HG03135 (cell line): ENCODE measurements around the gene ZMYND10.

Source experiments
- ATAC-seq: cut with Tn5 transposase; IDR thresholded peaks from one replicate; pipeline ENCODE4 v1.9.1; 2021; ENCODE audit warnings: mild to moderate bottlenecking, moderate library complexity; ENCODE audit not compliant: unreplicated experiment

ZMYND10 gene

DNA sequence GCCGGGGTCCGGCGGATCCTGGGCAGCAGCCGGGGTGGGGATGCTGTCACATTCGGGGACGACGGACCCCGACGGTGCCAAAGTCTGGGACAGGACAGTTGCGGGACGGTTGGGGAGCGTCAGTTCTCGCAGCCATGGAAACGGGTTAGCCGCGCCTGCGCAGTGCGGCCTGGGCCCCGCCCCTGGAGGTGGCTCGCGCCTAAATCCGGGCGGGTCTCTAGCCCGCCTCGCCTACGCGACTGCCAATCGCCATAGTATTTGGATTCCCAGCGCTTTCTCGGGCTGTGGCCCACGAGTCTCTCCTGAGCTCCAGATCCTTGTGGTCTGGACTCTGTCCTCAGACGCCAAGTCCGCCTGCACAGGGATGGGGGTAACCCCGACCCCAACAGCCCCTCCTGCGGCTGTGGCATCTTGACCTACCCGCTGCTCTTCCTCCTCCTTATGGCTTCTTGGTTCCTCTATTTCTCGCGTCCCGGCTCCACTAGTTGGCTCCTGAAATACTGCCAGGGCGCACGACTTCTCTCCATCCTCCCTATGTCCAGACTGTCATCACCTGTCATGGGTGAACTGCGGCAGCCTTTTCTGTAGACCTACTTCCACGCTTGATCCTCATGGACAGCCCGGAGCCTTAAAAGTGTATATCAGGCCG lies at the start of gene ZMYND10:
TSS of gene ZMYND10 (minus strand) at position 147 of the 649 bp plus-strand sequence. CDS start 153 bp downstream, outside the sequence.
- no peak for ATAC-seq

DNA sequence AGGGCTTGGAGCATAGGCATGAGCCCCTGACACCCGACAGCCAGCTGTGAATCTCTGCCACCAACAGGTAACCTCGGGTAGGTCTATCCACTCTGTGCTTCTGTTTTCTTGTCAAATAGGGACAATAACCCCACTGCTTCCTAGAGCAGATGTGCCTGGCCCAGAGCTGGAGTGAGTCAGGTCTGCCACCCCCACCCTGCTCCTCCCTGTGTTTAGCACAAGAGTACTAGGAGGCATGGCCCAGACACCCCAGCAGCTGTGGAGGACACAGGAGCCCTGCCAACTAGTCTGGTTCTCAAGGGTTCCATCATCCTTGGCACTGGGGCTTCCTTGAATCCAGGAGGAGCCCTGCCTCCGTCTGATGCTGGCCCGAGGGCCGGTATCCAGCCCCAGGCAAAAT lies 47.5 kb upstream of the ZMYND10 start:
- no peak for ATAC-seq

DNA sequence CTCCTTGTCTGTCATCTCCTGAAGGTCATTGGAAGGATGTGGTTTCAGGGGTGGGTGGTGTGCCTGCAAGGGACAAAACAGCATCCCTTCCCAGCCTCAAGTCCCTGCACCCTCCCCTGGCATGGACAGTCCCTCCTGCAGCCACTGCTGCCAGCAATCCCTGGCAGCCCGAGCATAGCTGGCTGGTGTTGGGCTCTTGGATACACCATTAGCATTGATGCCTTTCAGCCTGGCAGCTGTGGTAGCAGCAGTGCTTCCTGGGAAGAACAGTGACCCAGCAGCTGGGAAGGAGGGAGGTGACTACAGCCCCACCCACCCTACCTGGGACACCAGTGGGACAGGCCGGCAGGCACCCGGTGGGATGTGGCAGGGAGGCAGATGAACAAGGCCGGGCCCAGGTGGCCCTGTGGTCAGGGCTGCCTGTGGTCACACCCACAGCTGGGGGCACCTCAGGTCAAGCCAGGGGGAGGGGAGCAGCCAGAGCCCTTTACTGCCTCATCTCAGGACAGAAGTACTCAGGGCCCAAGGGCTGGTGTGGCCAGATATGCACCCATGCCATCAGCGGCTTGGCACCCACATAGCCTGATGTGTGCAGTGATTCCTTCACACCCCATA lies 46.7 kb upstream of the ZMYND10 start:
- ATAC-seq: no peak

DNA sequence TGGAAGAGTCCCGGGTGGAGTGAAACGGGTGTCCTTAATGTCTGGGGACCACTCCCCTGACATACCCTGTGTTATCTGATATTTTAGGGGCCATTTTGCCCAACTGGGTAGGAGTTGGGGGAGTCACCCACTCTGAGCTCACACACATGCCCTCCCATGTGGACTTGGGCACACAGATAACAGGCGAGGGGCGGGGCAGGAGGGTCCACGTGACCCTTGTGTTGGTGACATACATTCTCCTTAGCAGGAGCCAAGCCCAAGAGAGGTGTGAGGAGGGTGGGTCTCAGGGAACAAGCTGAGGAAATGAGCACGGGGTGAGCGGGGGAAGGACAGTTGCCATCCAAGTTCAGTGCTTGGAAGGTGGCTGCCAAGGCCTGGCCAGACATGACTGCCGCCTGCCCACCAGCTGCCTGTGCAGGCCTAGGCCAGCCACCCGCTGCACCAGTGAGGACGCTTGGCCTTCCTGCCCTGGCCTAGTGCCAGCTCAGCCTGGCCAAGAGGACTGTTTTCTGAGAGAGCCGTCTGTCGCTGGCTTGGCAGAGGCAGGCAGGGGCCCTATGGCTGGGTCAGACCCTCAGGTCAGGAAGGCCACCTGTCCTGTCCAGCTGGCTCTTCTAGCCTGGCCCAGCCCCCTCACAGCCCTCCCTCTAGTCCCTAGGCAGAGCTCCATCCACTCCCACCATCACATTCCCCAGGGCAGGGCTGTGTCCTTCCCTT lies 45.1 kb upstream of the ZMYND10 start:
- ATAC-seq: no peak

DNA sequence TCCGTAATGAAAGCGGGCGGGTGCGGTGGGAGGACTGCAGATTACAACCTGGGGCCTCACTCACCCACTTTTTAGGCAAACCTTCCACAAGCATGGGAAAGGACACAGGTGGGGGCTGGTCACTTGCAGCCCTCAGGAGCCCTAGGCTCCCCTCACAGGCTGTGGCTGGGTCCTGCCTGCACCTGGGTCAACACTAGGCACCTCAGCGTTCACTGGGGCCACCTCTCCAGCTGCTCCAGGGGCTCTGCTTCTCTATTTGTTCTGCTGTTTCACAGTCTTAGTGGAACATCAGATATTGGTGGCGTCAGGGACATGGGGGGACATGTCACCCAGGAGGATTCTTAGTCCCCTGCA lies 43.9 kb upstream of the ZMYND10 start:
- no peak for ATAC-seq

DNA sequence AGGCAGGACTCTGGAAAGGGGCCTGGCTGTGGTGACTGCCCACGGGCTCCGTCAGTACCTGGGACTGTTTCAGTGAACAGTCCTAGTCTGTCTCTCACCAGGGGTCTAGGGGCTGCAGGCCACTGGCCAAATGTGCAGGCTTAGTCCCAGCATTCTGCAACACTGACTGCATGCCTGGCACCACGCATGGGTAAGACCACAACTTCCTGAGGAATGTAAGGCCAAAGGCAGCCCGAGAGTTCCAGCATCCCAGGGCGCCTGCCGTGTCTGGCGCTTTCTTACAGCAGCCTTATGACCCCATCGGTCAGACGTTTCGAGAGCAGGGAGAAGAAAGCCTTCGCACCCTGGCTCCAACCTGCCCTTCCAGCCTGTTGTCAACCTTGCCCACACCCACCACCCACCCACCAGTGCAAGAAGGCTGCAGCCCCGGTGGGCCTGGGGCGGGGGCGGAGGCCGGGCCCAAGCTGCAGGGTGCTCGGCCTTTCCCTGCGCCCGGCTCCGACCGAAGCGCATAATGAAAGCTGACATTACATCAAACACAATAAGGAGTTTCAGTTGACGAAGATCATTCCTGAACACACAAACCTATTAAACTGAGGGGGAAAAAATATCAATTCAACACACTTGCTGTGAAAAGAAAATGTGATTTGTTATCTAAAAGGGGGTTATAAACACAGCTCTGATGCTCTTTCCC lies 43.3 kb upstream of the ZMYND10 start:
- no peak for ATAC-seq

DNA sequence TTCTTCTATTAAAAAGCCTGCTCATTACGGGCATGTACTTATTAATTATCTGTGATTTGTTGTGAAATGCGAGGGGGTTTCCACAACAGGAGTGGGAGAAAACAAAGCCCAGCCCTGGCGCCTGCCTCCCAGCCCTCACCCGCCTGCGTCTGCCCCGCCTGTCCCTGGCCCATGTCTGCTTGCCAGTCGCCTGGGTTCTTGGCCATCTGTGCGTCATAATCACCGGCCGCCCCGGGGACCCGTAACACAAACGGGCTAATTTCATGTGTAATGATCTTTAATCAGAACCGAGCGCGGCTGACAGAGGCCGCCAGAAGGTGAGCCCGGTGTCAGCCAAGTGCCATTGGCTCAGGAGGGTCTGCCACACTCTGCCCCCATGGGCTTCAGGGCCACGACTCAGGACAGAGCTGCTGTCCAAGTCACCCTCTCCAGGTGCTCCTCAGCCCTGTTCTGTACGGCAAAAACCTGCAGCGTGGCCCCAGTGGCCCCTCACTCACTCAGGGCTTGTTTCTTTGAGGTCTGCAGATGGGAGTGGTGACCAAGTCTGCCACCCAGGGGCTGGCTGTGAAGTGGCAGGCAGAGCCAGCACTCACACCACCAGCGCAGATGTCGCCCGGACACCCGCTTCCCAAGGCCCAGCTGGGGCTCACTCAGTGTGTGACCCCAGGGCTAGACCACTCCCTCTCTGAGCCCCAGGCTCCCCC lies 42.6 kb upstream of the ZMYND10 start:
- no peak for ATAC-seq

DNA sequence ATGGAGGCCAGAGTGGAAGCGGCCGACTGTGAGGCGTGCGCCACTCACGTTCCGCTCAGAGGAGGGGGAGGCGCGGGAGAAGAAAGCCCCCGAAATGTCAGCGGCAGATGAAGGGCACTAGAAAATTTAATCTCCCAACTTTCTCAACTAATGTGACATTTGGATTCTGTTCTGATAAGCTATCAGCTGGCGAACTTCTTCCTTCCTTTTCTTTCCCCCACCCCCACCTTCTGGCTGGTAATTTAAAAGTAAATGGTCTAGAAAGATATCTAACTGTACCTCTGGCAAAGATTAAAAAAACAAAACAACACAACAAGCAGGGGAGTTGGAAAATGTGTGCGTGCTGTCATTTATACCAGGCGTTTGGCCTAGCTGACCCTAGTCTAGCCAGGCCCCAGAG lies 40.2 kb upstream of the ZMYND10 start:
- no peak for ATAC-seq

DNA sequence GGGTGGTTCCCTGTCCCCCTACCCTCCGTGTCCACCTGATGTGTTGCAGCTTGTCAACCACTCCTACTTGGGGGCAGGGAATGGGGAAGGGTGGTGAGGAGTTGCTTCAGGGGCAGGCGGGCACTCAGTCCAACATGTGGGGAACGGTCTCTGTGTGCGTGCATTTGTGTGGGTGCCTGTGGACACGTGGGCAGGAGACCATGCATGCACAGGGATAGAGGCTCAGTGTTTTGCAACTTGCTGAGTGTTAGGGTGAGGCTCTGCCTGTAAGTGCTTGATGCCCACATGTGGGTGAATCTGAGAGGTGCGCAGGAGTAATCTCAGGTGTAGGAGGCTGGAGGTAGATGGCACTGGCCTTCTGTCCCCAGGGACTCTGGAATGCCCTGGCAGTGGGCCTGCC lies 38.2 kb upstream of the ZMYND10 start:
- no peak for ATAC-seq

DNA sequence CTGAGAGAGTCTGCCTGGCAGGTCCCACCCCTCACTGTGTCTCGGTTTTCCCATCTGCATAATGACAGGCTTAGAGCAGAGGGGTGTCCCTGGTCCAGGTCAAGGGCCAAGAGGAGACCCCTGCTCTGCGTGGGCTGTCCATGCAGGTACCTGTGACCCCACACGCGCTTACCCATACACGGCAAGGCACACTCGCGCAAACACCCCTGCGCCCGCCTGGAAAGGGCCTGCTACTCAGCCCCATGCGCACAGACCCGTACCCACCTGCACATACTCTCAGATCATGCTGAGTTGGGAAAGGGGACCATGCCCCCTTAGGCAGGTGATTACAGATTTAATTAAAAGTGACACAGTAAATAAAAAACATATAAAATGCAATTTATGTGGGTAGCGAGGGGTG lies 37.2 kb upstream of the ZMYND10 start:
- ATAC-seq: no peak

DNA sequence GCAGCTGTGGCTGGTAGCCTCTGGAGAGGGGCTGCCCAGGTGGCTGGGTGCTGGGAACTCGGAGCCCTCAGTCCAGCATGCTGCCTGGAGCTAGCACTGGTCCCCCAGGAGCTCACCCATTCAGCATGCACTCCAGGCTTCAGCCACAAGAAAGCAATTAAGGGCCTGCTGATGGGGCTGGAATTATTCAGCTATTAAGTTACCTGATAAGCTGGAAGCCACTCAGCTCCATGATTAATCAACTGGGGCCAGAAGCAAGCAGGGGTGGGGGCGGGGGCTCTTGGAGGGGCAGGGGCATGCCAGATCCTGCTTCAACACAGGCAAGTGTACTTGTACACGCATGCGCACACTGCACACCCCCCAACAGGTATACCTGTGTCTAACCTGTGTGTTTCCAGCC lies 35.9 kb upstream of the ZMYND10 start:
- no peak for ATAC-seq

DNA sequence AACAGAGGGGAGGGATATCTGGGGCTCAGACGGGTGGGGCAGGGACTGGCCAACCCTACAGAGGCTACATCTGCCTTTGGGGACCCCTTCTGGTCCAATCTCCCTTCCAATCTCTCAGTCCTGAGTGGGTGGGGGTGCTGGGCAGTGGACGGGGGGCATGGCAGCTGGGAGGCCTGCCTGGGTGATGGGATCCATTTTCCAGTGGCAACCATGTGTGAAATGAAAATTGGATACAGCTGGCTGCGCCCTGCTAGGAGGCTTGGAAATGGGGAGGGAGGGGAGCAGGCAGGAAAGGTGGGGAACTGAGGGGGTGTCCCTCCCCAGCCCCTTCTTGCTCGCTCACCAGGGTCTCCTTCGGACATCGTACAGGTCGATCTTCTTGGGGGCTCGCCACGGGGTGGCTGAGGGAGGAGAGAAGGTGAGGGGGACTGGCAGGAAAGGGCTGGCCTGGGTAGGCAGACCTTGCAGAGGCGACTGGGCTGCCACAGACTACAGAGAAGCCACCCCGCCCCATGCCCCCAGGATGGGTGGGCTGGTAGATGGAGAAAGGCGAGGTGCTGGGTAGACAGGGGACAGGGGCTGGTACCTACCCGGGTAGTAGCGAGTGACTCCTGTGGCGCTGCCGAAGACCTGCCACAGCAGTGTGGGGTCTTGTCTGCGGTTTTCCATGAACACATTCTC lies 35.0 kb upstream of the ZMYND10 start:
- ATAC-seq: no peak

DNA sequence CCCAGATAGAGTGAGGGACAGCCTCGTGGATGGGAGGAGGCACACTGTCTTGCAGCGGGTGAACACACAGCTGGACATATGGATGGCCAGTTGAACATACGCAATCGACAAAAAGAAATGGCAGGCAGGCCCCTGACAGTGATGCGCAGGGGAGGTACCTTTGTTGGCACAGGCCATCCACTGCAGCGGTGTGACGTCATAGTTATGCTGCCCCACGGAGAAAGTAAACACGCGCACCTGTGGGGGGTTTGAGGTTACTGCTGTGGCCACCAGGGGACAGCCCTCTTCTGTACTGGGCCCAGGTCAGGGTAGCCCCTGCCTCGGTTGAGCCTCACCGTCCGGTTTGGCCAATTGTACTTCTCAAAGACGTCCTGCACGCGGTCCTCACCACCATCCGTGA lies 33.2 kb upstream of the ZMYND10 start:
- ATAC-seq: no peak

DNA sequence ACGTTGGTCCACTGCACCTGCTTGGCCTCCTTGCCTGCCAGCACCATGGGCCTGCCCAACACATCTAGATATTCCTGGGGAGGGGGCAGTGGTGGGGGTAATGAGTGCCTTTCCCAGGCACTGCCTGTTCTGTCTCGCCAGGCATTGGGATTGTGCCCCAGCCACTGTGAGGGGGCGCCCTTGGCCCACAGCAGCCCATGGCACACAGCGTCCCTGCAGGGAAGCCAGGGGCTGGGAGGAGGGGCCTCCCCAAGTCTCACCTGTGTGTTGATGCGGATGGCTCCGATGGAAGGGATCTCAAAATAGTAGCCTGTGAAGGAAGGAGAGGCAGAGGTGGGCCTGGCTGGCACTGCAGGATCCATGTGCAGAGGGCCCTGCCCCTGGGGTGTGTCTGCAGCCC lies 32.5 kb upstream of the ZMYND10 start:
- ATAC-seq: no peak

DNA sequence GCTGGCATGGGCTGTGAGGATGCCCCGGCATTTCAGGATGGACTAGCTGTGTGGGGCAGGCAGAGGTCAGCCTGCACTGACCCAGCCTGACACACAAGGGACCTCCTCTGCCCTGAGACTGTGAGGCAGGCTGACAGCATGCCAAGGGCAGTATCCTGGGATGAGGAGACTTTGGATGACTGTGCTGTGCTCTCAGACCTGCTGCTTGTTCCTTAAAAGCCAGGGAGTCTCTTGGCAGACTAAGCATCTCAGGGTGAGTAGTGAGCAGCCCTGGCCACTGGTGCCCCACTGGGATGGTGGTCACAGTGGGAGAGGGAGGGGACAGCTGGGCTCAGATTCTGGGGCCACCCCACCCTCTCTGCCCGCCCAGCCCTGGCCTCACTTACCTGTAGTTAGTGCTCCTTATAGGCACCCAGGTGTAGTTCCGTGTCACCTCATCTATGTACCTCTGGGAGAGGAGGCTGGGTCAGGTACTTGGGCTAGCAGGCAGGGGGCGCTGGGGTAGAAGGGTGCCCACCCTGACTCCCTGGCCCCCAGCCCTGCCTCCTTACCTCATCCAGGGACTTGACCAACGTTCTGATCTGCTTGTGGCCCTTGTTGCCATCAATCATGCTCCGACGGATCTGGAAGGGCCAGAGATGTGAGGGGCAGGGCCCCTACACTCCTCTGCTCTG lies 29.9 kb upstream of the ZMYND10 start:
- ATAC-seq: no peak

DNA sequence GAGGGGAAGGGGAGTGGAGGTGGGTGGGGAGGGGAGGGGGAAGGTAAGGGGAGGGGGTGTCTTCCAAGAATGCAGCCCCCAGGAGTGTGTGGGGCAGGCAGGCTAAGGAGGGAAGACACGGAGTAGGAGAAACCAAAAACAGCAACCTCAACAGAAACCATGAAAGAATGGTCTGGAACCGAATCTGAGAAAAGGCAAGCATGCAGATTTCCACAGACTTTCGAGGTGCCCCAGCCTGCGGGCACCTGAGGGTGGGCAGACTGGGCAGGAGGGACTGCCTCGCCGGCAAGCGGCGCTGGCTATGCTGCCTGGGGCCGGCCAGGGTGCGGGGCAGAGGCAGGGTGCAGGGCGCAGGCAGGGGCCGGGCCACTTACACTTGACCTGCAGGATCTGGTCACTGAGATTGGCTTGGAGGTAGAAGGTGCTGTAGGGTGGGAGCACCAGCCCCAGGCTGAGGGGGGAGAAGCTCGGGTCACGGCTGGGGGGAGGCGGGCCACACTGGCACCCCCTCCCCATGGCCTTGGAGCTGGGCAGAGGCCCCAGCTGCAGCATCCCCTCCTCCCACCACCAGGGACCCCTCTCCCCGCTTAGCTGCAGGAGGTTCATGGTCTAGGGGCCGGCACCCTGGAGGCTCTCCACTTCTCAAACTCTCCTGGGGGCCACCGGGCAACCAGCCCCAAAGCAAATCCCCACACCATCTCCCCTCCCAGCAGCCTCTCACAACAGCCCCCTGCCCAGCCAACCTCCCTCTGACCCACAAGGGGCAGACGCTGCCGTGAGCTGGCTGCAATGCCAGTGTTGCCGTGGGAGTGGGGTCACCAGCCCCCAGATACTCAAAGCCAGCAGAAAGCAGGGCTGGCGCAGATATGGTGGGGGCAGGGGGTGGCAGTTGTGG lies 29.1 kb upstream of the ZMYND10 start:
- no peak for ATAC-seq

DNA sequence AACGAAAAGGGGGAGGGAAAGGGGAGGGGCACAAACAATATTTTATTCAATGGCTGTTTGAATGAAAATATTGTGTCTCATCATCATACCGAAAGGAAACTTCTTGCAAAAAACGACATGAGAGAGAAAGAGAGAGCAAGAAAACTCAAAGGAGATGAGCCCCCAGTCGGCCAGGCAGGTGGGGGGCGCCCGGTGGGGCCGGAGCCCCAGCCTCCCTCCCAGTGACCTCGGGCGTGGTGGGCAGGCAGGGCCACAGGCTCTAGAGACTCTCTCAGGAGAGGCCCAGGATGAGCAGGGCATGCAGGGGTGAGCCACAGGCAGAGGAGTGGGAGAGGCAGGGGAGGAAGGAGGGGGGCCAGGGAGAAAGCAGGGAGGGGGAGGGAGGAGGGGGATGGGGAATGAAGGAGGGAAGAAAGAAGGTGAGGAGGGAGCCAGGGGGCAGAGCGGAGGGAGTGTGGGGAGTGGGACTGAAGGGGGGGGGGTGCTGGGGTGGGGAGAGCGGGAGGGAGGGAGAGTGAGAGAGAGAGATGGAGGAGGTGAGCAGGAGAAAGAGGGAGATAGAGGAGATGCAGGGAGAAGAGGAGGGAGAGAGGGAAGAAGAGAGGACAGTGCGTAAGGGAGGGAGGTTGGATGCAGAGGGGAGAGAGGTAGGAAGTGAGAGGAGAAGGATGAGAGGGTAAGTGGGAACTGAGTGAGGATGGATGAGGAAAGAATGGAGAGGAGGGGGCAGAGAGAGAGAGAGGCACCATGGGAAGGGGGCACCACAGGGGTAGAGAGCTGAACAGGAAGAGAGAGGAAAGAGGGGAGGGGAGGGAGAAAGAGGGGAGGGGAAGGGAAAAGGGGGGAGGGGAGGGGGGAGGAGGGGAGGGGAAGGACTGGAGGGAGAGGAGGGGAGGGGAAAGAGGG lies 27.9 kb upstream of the ZMYND10 start:
- no peak for ATAC-seq

DNA sequence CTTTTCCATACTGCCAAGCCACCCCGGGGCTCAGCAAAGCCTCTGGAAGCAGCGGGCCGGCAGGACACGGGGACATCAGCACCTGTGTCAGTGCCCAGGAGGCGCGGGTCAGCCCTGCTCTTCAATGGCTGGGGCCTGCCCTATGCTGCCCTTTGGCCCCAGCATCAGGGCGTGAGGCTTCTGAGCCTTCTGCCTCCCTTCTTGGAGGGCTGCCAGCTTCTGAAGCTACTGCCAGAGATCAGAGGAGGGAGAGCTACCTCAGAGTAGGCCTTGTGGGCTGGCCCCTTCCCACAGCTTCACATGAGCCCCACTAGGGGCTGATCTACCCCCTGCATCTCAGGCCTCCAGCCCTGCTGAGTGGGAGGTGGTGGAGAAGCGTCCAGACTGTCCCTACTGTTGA lies 26.8 kb upstream of the ZMYND10 start:
- ATAC-seq: no peak
